ENCODE measurements around the gene TNIK.

TNIK gene

GRCh38 chr3:171416666-171417065, 43.5 kb downstream of the TNIK start:
- no peak for DNase-seq

GRCh38 chr3:171416061-171416460, 44.1 kb downstream of the TNIK start:
- DNase-seq = no peak

- no peak for DNase-seq
Measured at GRCh38 chr3:171415070-171415469, 45.1 kb downstream of the TNIK start.

- no peak for DNase-seq
Measured at GRCh38 chr3:171412473-171412872, 47.7 kb downstream of the TNIK start.

- no peak for DNase-seq
Measured at GRCh38 chr3:171412054-171412453, 48.2 kb downstream of the TNIK start.

- DNase-seq = no peak
Measured at GRCh38 chr3:171410186-171410585, 50.0 kb downstream of the TNIK start.

GRCh38 chr3:171407759-171408158, 52.4 kb downstream of the TNIK start:
- no peak for DNase-seq

GRCh38 chr3:171404376-171404967, 55.7 kb downstream of the TNIK start:
- DNase-seq = no peak

- no peak for DNase-seq
Measured at GRCh38 chr3:171402281-171402680, 57.9 kb downstream of the TNIK start.

DNA sequence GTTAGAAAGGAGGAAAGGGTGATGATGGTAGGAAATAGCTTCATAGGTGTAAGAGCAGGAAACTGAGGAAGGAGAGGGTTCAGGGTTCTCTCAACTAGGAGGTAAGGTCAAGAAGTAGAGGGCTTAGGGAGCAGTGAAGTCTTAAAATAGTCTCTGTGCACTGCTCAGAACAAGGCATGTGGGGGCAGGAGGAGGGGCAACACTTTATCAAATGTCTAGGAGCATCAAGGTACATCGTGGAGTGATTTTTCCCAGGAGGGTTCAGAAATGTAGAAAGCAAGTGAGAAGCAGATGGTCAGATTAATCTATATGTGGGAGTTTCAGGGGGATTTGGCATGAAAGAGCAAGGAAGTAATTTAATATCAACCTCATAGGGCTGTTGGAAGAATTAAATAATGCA, 58.8 kb downstream of the TNIK start:
- DNase-seq = no peak

DNA sequence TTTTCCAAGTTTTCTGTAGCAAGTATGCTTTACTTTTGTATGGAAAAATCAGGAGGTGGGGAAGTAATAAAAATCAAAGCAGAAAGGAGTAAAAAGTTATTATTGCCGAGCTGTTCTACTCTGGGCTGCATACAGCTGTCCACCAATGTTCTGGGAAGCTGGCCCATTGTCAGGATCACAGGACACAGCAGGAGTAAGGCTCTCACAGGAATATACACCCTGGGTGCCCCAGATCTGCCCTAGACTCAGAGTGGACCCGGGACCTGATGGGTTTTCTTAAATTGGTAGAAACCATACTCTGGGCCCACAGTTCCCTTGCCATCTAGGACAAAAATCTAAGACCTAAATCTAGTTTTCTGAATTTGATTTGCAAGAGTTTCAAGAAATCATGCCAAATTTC, 60.4 kb downstream of the TNIK start:
- DNase-seq = no peak

DNA sequence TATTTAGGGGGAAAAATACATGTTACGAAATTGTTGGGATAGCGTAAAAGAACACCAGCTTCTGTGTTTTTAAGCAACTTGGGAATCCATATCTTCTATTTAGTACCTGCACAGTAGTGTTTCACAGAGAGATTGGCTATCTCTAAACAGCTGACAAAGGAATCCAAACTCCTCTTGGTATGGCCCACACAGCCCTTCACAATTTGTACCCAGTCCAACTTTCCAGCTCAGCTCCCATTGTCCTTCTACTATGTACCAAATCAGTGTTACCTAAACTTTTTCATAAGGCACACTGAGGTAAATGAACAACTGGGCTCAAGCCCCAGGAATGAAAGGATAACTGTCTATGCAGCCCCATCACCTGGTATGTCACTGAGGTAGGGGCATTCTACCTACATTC, 61.9 kb downstream of the TNIK start:
- no peak for DNase-seq

GRCh38 chr3:171397089-171397488, 63.1 kb downstream of the TNIK start:
- no peak for DNase-seq

- no peak for DNase-seq
Measured at GRCh38 chr3:171396048-171396447, 64.2 kb downstream of the TNIK start.

DNA sequence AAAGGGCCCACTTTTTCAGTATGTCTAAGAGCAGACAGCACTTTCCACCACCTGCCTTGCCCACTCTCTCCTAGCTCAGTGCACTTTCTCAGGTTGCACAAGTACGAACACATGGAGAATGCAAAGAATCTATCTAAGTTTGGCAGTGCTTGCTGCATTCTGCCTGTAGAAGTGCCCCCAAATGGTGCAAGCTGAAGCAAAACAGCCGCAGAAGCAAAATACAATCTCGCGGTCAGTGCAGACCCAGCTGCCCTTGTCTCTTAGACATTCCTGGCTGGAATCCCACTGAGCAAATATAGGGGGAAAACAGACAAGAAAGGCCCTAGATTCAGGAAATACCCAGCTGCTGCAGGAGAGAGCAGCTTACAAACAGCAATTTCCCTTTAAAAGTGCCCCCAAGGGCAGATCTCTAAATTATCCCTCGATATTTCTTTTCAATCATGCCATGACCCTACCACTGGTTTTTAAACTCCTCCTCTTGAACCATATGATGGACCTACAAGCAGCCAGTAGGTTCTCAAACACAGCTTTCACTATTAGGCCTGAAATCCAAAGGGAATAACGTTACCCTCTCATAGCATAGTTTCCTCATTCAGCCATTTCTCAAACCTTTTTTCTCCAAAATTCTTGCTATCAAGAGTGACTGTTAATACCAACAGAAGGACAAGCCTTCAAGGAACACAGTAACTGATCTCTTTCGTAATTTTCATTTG, 67.0 kb downstream of the TNIK start:
- DNase-seq = no peak

DNA sequence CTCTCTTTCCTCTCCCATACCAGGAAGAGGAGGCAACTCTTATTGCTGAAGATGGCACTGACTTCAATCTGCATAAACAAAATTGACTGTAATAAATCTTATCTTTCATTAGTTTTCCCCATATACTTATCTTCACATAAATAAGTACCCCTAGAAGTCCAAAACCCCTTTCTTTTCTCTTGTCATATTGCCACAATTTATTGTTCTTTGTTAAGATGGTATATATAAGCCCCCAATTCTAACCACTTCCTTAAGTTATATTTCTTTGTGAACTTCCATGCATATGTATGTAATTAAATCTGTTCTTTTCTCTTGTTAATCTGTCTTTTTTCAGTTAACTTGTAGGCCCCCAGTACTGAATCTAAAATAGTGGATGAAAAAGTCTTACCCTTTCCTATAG, 68.8 kb downstream of the TNIK start:
- DNase-seq = no peak

DNA sequence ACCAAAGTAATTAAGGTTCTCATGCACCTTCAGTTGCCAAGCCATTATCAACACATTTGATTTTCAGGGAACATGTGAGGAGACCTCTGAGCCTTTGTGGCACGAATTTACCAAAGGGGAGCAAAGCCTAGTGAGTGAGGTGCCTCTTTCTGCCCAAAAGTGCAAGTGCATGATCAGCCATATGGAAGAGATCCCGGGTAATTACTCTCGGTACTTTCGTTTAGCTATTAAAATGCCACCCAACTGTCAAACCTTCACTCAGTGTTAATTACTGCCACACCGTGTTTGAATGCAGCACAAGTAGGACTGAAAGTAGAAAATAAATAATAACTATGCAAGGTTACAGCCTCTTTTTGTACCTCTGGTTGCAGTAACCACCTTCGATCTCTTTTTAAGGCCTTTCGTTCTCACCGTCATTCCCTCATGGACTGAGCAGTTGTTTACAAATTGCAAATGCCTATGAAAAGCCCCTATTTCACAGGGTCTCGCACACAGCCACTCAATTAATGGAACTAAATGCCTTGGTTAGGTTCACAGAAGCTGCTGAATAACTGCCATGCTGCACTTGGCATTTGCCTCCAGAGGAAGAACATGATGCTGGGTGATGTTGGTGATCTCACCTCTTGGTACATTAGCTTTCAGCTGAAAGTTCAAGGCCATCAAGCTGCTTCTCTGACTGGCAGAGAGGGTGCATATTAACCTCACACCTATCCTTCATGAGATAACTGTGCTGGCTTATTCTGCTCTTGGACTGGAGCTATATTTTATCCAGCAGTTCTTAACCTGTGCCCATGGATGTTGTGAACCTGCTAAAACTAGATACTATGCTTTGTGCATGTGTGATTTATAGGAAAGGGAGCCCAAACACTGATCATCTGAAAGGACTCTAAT, 69.9 kb downstream of the TNIK start:
- DNase-seq = no peak

- no peak for DNase-seq
Measured at GRCh38 chr3:171389491-171389890, 70.7 kb downstream of the TNIK start.

- DNase-seq = no peak
Measured at GRCh38 chr3:171388527-171388926, 71.7 kb downstream of the TNIK start.

DNA sequence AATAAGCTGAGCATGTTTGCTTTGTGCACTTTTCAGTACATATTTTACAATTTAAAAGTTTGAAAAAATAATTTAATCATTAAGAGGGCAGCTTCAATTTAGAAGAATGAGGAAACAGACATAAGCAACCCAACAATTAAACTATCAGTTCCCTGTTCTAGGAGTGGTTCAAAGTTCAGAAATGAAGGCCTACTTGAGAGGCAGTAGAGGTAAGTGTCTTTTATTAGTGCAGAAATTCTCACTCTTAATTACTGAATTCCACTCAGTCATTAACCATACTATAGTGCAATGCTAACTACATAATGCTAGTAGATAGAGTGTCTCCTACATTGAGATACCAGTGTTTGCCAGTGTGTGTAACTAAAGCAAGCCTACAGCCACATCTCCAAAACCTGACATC, 73.1 kb downstream of the TNIK start:
- no peak for DNase-seq

DNA sequence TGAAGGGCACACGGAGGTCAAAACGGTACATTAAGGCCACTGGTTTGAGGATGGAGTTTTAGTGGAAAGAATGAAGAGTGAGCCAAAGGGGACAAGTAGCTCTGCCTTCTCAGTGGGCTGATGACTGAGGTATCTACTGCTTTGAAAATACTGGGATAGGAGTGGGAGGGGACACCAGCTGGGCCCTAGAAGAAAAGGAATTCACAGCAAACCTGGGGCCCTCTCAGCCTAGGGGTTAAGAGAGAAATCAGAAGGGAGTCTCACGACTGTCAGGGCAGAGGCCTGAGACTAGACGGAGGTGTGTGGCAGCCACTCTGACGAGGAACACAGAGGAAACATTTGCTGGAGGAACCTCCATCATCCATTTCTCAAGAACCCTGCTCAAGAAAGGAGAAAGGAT, 75.1 kb downstream of the TNIK start:
- DNase-seq = no peak

- no peak for DNase-seq
Measured at GRCh38 chr3:171384101-171384891, 75.9 kb downstream of the TNIK start.
